GM12892 (cell line): ENCODE data around the gene ACP6.

Experiments
- POLR2A ChIP-seq: IDR thresholded peaks from 2 replicates; pipeline ENCODE4 v1.6.1; 2011; ENCODE audit warnings: low read depth, low read length, control low read depth
- POLR2AphosphoS5 ChIP-seq: IDR thresholded peaks from 2 replicates; pipeline ENCODE4 v1.6.1; 2011; ENCODE audit warnings: low read depth, low read length, control low read depth
- TAF1 ChIP-seq: IDR thresholded peaks from 2 replicates; pipeline ENCODE4 v1.6.1; 2011; ENCODE audit warnings: low read depth, mild to moderate bottlenecking, control low read depth, low read length, borderline replicate concordance

DNA sequence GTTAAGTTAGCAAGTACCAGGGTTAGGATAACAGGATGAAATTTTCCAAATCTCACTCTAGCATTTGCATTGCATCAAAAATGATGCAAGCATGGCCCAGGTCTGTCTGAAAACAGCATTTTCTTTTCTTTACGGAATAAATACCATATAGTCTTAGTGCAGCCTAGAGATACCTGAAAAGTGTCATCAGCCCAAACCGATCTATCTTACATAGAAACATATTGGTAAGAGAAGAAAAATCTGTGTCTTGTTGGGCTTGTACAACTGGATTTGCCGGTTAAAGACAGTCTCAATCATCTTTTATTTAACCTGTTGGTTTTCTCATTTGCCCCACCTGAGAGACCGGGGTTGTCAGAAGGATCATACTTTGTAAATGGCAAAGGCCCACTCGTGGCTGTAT is 15.8 kb downstream of the ACP6 start:
- TF ChIP-seq POLR2A (no peak), POLR2AphosphoS5 (no peak), TAF1 (no peak)
